Activated effector memory CD4-positive, alpha-beta T cell treated with Interleukin-2 at 50 U/mL for 16 hours (primary cell): ENCODE measurements around the gene TBX21.

Experiments
- DNase-seq: peaks from one replicate; pipeline ENCODE4 v3.0.0-alpha.2; 2020

TBX21 gene

GRCh38 chr17:47776330-47777197 lies 43.5 kb downstream of the TBX21 start:
- DNase-seq: no peak

- no peak for DNase-seq
Measured at GRCh38 chr17:47778184-47778635, 45.2 kb downstream of the TBX21 start.

GRCh38 chr17:47781397-47781796 lies 48.4 kb downstream of the TBX21 start:
- DNase-seq: no peak

GRCh38 chr17:47785538-47786123 lies 52.6 kb downstream of the TBX21 start:
- DNase-seq: no peak

GRCh38 chr17:47789611-47790561 lies 56.9 kb downstream of the TBX21 start:
- DNase-seq: peak; percentile 27

- no peak for DNase-seq
Measured at GRCh38 chr17:47791025-47791424, 58.0 kb downstream of the TBX21 start.

- no peak for DNase-seq
Measured at GRCh38 chr17:47792457-47792856, 59.4 kb downstream of the TBX21 start.

- no peak for DNase-seq
Measured at GRCh38 chr17:47792979-47793378, 59.9 kb downstream of the TBX21 start.
